Calu3 (cell line): ENCODE results near the gene XRCC3. TPM values are rescaled to one million over a fixed set of nuclear protein-coding genes. Genes with fewer than 3 reads are reported as not detected.

Experiments
- BruUV-seq: library from RNA; stranded (reverse); fragments of 400-500 nt; replicated peaks from 2 replicates; lab custom pipeline; 2021; lab: Mats Ljungman, UMichigan
- CTCF ChIA-PET: fragments of 300-600 bp; sonication (Branson Sonifier 250); formaldehyde crosslinking; loops from one replicate; lab custom pipeline; 2022; ENCODE audit warnings: antibody characterized with exemption; lab: Charles Lee
- DNase-seq: peaks from one replicate; pipeline ENCODE4 v3.0.0; 2022
- H3K27ac Mint-ChIP-seq: one replicate; pipeline ENCODE4 v1.8.0; 2022; ENCODE audit warnings: mixed read lengths; ENCODE audit not compliant: unreplicated experiment
- H3K27me3 Mint-ChIP-seq: one replicate; pipeline ENCODE4 v1.8.0; 2022; ENCODE audit warnings: mixed read lengths; ENCODE audit not compliant: unreplicated experiment
- H3K36me3 Mint-ChIP-seq: one replicate; pipeline ENCODE4 v1.8.0; 2022; ENCODE audit warnings: mild to moderate bottlenecking, moderate library complexity, mixed read lengths; ENCODE audit not compliant: insufficient read depth, unreplicated experiment
- H3K4me1 Mint-ChIP-seq: one replicate; pipeline ENCODE4 v1.8.0; 2022; ENCODE audit warnings: mild to moderate bottlenecking, low read depth, mixed read lengths; ENCODE audit not compliant: unreplicated experiment
- H3K4me3 Mint-ChIP-seq: one replicate; pipeline ENCODE4 v1.8.0; 2022; ENCODE audit warnings: mild to moderate bottlenecking, low read depth, moderate library complexity, mixed read lengths; ENCODE audit not compliant: unreplicated experiment
- H3K9me3 Mint-ChIP-seq: one replicate; pipeline ENCODE4 v1.8.0; 2022; ENCODE audit warnings: low read depth, mixed read lengths; ENCODE audit not compliant: unreplicated experiment
- intact Hi-C: fragments of 100-400 bp; cut with micrococcal nuclease; formaldehyde crosslinking; loops from one replicate; pipeline ENCODE4 v1.10.0; 2022; ENCODE audit not compliant: unreplicated experiment
- total RNA-seq: library from RNA; stranded (reverse); gene quantifications from 2 replicates; pipeline ENCODE4 v1.2.3, GENCODE V29; 2022
- TF ChIP-seq, protein P1 (sequence below): fragments of 200-600 bp; IDR thresholded peaks from one replicate; pipeline ENCODE4 v1.8.0; 2022; ENCODE audit warnings: antibody characterized with exemption; ENCODE audit not compliant: unreplicated experiment

Gene XRCC3
- total RNA-seq, 1 experiment from 2014 or later, result 48.6 TPM

GRCh38 chr14:103716899-103717411 is 1.7 kb upstream of the XRCC3 start:
- H3K27ac Mint-ChIP-seq, result no peak overlapping the region
- TF ChIP-seq, protein P1, sequence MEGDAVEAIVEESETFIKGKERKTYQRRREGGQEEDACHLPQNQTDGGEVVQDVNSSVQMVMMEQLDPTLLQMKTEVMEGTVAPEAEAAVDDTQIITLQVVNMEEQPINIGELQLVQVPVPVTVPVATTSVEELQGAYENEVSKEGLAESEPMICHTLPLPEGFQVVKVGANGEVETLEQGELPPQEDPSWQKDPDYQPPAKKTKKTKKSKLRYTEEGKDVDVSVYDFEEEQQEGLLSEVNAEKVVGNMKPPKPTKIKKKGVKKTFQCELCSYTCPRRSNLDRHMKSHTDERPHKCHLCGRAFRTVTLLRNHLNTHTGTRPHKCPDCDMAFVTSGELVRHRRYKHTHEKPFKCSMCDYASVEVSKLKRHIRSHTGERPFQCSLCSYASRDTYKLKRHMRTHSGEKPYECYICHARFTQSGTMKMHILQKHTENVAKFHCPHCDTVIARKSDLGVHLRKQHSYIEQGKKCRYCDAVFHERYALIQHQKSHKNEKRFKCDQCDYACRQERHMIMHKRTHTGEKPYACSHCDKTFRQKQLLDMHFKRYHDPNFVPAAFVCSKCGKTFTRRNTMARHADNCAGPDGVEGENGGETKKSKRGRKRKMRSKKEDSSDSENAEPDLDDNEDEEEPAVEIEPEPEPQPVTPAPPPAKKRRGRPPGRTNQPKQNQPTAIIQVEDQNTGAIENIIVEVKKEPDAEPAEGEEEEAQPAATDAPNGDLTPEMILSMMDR, result no peak
- peak overlapping the region; percentile 94 for H3K4me3 Mint-ChIP-seq
- no peaks in the 10 kb centered on the region for H3K27me3 Mint-ChIP-seq
- TSS peak; percentile 68 for BruUV-seq
- DNase-seq, result no peak
- intact Hi-C loops, result no loop called here
- peaks cover 30% of the 10 kb centered on the region for H3K4me1 Mint-ChIP-seq
- CTCF ChIA-PET, result no interaction called here
- no peaks in the 10 kb centered on the region for H3K9me3 Mint-ChIP-seq
- peaks cover 46% of the 10 kb centered on the region for H3K36me3 Mint-ChIP-seq

- no TSS peak for BruUV-seq
- H3K27ac Mint-ChIP-seq, result no peak overlapping the region
- no peaks in the 10 kb centered on the region for H3K9me3 Mint-ChIP-seq
- CTCF ChIA-PET, result interaction anchor here (0.5 kb wide), 1 partner anchor 316 kb away, joined by 3 read pairs; no protein-coding TSS in a partner anchor
- peaks cover 53% of the 10 kb centered on the region for H3K36me3 Mint-ChIP-seq
- peaks cover 23% of the 10 kb centered on the region for H3K4me1 Mint-ChIP-seq
- intact Hi-C loops, result no loop called here
- peak overlapping the region; percentile 94 for H3K4me3 Mint-ChIP-seq
- DNase-seq, result peak; percentile 25
- H3K27me3 Mint-ChIP-seq, result no peaks in the 10 kb centered on the region
- TF ChIP-seq, protein P1, result no peak
Measured at GRCh38 chr14:103716091-103716801, 995 bp upstream of the XRCC3 start.

DNA sequence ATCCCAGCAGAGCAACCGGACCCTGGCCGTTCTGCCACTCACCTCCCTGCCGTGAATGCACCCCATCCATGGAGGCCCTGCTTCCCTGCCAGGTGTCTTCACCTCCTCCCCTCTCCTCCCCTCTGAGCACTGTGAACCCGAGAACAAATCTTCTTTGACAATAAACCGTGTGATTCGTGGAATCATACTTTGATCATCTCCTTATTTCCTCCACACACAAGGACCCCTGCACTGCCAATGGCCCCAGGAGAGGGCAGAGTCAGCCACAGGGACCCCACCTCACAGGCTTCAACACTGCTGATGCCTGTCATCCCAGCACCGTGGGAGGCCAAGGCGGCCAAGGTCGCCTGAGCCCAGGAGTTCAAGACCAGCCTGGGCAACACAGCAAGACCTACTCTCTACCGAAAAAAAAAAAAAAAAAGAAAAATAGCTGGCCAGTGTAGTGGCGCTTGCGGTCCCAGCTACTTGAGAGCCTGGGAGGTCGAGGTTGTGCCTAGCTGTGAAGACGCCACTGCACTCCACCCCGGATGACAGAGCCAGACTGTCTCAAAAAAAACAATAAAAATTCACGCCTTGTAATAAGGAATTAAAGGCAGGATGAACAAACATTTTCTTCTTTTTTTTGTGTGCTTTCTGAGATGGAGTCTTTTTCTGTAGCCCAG is 1.1 kb downstream of the XRCC3 start:
- peaks cover 22% of the 10 kb centered on the region for H3K4me1 Mint-ChIP-seq
- intact Hi-C loops, result no loop called here
- peak overlapping the region; percentile 94 for H3K4me3 Mint-ChIP-seq
- CTCF ChIA-PET, result interaction anchor here (0.6 to 1.3 kb wide), 2 partner anchors 14 to 317 kb away, joined by 4 read pairs; no protein-coding TSS in a partner anchor
- H3K27me3 Mint-ChIP-seq, result no peaks in the 10 kb centered on the region
- H3K36me3 Mint-ChIP-seq, result peaks cover 64% of the 10 kb centered on the region
- TSS peak; percentile 62 for BruUV-seq
- no peak for DNase-seq
- TF ChIP-seq, protein P1, result no peak
- H3K27ac Mint-ChIP-seq, result no peak overlapping the region
- no peaks in the 10 kb centered on the region for H3K9me3 Mint-ChIP-seq

DNA sequence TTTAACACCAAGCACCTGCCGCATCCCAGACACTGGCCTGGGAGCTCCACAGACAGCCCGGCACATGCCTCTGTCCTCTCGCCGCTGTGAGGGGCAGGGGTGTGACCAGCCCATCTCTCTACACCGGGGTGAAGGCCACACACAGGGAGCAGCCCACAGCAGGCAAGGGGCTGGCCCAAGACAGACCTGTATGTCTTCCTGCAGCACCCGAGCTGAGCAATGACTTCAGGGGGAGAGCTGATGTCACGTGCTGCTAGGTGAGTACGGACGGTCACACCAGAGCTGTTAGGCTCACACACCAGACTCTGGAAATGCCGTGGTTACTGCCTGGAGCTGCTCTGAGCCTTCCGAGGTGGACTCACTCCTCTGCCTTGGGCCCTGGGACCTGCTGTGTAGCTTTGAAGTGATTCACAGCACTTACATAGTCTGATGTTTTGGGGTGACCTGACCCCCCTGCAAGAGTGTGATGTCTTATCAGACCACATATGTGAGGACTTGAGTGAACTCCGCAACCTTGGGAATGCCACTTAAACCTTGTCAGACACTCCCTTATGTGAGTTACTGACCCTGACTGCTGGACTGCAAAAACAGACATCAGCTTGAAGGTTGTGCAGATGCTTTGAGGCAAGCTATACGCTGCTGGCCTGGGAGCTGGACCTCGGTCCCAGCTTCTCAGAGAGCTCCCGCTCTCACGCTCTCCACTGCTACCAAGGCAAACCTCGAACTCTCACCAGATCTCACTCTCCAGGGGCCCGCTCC is 1.8 kb downstream of the XRCC3 start:
- Mint-ChIP-seq H3K27me3 (no peaks in the 10 kb centered on the region), H3K27ac (peak overlapping the region; percentile 27), H3K36me3 (peaks cover 67% of the 10 kb centered on the region), H3K9me3 (no peaks in the 10 kb centered on the region), H3K4me1 (peaks cover 22% of the 10 kb centered on the region), H3K4me3 (no peak overlapping the region)
- BruUV-seq, result no TSS peak
- DNase-seq, result no peak
- TF ChIP-seq, protein P1, result no peak
- CTCF ChIA-PET, result interaction anchor here (0.6 to 1.3 kb wide), 2 partner anchors 13 to 316 kb away, joined by 4 read pairs; no protein-coding TSS in a partner anchor
- intact Hi-C loops, result no loop called here
